Mesothelial cell of epicardium (in vitro differentiated cells): ENCODE measurements around the gene ZDHHC18. TPM values are rescaled to one million over a fixed set of nuclear protein-coding genes. Genes with fewer than 3 reads are reported as not detected.

ENCODE experiments used
- DNase-seq, 2 experiments: peaks; one replicate each; pipeline ENCODE4 v3.0.0; 2021; ENCODE audit warnings: low spot score in 2 of 2; ENCODE audit not compliant: unreplicated experiment in 2 of 2
- H3K27ac Mint-ChIP-seq: 2 replicates; pipeline ENCODE4 v1.8.0; 2021; ENCODE audit warnings: mixed read lengths
- H3K27me3 Mint-ChIP-seq: 2 replicates; pipeline ENCODE4 v1.8.0; 2021; ENCODE audit warnings: low read depth, mixed read lengths
- H3K36me3 Mint-ChIP-seq: 2 replicates; pipeline ENCODE4 v1.8.0; 2021; ENCODE audit warnings: mixed read lengths
- H3K4me1 Mint-ChIP-seq: 2 replicates; pipeline ENCODE4 v1.8.0; 2021; ENCODE audit warnings: mixed read lengths
- H3K4me3 Mint-ChIP-seq: 2 replicates; pipeline ENCODE4 v1.8.0; 2021; ENCODE audit warnings: mild to moderate bottlenecking, moderate library complexity, mixed read lengths
- H3K9me3 Mint-ChIP-seq: 2 replicates; pipeline ENCODE4 v1.8.0; 2021; ENCODE audit warnings: mixed read lengths
- total RNA-seq: library from RNA; stranded (reverse); gene quantifications from 3 replicates; pipeline ENCODE4 v1.2.1, GENCODE V29; 2021
- TF ChIP-seq, protein P1 (sequence below): fragments of 200-600 bp; sonication (generic); IDR thresholded peaks from one replicate; pipeline ENCODE4 v1.5.0; 2021; ENCODE audit warnings: antibody characterized with exemption; ENCODE audit not compliant: unreplicated experiment

Gene ZDHHC18
- total RNA-seq, 1 donor from 2014 or later = 28.8 TPM

DNA sequence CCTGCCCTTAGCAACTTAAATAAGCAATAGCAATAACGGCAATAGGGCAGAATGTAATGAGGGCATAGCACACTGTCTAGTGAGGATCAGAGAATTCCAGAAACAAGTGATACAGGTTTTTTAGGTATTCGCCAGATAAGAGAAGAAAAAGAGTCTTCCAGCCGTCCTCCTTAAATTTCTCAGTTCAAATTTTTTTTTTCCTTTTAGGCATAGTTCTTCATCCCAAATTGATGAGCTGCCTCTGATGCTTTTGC lies 36.9 kb upstream of the ZDHHC18 start:
- DNase-seq = no peak
- H3K4me1 Mint-ChIP-seq = peaks cover 46% of the 10 kb centered on the region
- peaks cover 7% of the 10 kb centered on the region for H3K36me3 Mint-ChIP-seq
- no peaks in the 10 kb centered on the region for H3K9me3 Mint-ChIP-seq
- H3K4me3 Mint-ChIP-seq = no peak overlapping the region
- peak overlapping the region; percentile 77 for H3K27ac Mint-ChIP-seq
- TF ChIP-seq, protein P1, sequence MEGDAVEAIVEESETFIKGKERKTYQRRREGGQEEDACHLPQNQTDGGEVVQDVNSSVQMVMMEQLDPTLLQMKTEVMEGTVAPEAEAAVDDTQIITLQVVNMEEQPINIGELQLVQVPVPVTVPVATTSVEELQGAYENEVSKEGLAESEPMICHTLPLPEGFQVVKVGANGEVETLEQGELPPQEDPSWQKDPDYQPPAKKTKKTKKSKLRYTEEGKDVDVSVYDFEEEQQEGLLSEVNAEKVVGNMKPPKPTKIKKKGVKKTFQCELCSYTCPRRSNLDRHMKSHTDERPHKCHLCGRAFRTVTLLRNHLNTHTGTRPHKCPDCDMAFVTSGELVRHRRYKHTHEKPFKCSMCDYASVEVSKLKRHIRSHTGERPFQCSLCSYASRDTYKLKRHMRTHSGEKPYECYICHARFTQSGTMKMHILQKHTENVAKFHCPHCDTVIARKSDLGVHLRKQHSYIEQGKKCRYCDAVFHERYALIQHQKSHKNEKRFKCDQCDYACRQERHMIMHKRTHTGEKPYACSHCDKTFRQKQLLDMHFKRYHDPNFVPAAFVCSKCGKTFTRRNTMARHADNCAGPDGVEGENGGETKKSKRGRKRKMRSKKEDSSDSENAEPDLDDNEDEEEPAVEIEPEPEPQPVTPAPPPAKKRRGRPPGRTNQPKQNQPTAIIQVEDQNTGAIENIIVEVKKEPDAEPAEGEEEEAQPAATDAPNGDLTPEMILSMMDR = no peak
- H3K27me3 Mint-ChIP-seq = no peaks in the 10 kb centered on the region

DNA sequence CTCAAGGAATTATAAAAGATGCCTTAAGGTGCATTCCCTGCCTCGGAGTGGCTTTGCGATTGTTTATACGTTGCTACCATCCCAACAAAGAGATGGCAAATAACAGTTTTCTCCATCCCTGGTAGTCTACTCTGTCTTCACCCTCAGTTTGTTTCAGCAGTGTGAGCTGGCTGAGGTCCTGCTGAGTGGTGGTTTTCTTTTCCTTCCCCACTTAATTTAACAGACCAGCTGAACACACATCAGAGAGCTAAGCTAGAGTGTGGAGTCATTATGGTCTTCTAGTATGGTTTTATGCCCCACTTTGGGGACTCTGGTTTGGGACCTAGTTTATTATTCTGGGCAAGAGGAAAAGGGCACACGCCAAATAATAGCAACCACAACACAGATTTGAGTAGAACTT lies 36.6 kb upstream of the ZDHHC18 start:
- TF ChIP-seq, protein P1 = no peak
- Mint-ChIP-seq H3K9me3 (no peaks in the 10 kb centered on the region), H3K36me3 (peaks cover 8% of the 10 kb centered on the region), H3K27ac (no peak overlapping the region), H3K4me3 (no peak overlapping the region), H3K27me3 (no peaks in the 10 kb centered on the region), H3K4me1 (peaks cover 42% of the 10 kb centered on the region)
- no peak for DNase-seq

GRCh38 chr1:26790551-26790953 lies 35.9 kb upstream of the ZDHHC18 start:
- Mint-ChIP-seq H3K4me1 (peaks cover 36% of the 10 kb centered on the region), H3K36me3 (peaks cover 8% of the 10 kb centered on the region), H3K27me3 (no peaks in the 10 kb centered on the region), H3K4me3 (no peak overlapping the region), H3K27ac (no peak overlapping the region), H3K9me3 (no peaks in the 10 kb centered on the region)
- TF ChIP-seq, protein P1 = no peak
- DNase-seq = no peak

- no peaks in the 10 kb centered on the region for H3K27me3 Mint-ChIP-seq
- TF ChIP-seq, protein P1 = no peak
- H3K36me3 Mint-ChIP-seq = peaks cover 8% of the 10 kb centered on the region
- no peaks in the 10 kb centered on the region for H3K9me3 Mint-ChIP-seq
- peaks cover 31% of the 10 kb centered on the region for H3K4me1 Mint-ChIP-seq
- no peak for DNase-seq
- H3K4me3 Mint-ChIP-seq = no peak overlapping the region
- no peak overlapping the region for H3K27ac Mint-ChIP-seq
These were observed 35.3 kb upstream of the ZDHHC18 start for GRCh38 chr1:26791148-26791547.

- peaks cover 8% of the 10 kb centered on the region for H3K36me3 Mint-ChIP-seq
- no peaks in the 10 kb centered on the region for H3K27me3 Mint-ChIP-seq
- H3K4me3 Mint-ChIP-seq = no peak overlapping the region
- H3K4me1 Mint-ChIP-seq = peaks cover 26% of the 10 kb centered on the region
- no peak overlapping the region for H3K27ac Mint-ChIP-seq
- DNase-seq = no peak
- H3K9me3 Mint-ChIP-seq = no peaks in the 10 kb centered on the region
- TF ChIP-seq, protein P1 = no peak
These were observed 34.9 kb upstream of the ZDHHC18 start for GRCh38 chr1:26791626-26792025.

DNA sequence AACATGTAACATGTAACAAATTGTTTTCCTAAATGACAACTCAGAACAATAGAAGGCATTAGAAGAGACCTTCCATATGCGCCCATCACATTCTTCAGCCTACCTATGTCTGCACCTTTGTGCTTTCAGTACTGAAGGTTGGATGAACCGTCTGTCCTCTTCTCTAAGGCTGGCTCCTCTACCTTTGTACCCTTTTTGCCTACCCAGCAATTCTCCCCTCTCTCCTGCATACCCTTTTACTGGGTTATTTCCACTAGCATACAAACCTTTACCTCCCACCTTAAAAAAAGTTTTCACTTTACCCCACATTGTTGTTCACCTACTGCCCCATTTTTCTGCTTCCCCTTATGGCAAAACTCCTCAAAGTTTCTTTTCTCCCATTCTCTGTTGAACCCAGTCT lies 33.6 kb upstream of the ZDHHC18 start:
- no peaks in the 10 kb centered on the region for H3K27me3 Mint-ChIP-seq
- no peak for DNase-seq
- peaks cover 16% of the 10 kb centered on the region for H3K4me1 Mint-ChIP-seq
- no peak overlapping the region for H3K4me3 Mint-ChIP-seq
- H3K36me3 Mint-ChIP-seq = peaks cover 8% of the 10 kb centered on the region
- H3K9me3 Mint-ChIP-seq = no peaks in the 10 kb centered on the region
- no peak overlapping the region for H3K27ac Mint-ChIP-seq
- TF ChIP-seq, protein P1 = no peak
